HEK293 (cell line): Measurements from ENCODE around the gene C1orf198.

ENCODE experiments used
- CTCF ChIA-PET: fragments of 350-600 bp; formaldehyde crosslinking; extraction: SDS; loops from one replicate; lab custom pipeline; 2021; ENCODE audit warnings: antibody characterized with exemption; lab: Yijun Ruan, JAX
- POLR2A ChIA-PET: fragments of 300-600 bp; formaldehyde crosslinking; extraction: SDS; loops from one replicate; lab custom pipeline; 2020; ENCODE audit warnings: antibody characterized with exemption, inconsistent platforms; lab: Yijun Ruan, JAX
- H3K27ac ChIP-seq: fragments of 200-500 bp; sonication (Bioruptor generic); 2 replicates; pipeline ENCODE4 v1.5.1; 2014; ENCODE audit warnings: low read depth, low read length, control low read depth, inconsistent platforms; ENCODE audit errors: extremely low read depth
- H3K36me3 ChIP-seq, 2 experiments: fragments of 200-500 bp in 1 of 2; sonication (Bioruptor generic) in 1 of 2; 1 replicate in 1 of 2; 2 replicates in 1 of 2; pipeline ENCODE4 v1.5.1; 2014 to 2017; ENCODE audit warnings: inconsistent platforms in 2 of 2, low read length in 2 of 2; ENCODE audit not compliant: control insufficient read depth in 2 of 2, insufficient read depth in 1 of 2
- H3K4me1 ChIP-seq: fragments of 200-500 bp; sonication (Bioruptor generic); 2 replicates; pipeline ENCODE4 v1.5.1; 2014; ENCODE audit warnings: mild to moderate bottlenecking, low read length, inconsistent platforms; ENCODE audit not compliant: control insufficient read depth, insufficient read depth
- H3K4me3 ChIP-seq: 2 replicates; pipeline ENCODE4 v1.5.1; 2011; ENCODE audit warnings: low read depth, mild to moderate bottlenecking, control low read depth, low read length, moderate library complexity
- H3K9me3 ChIP-seq: fragments of 200-500 bp; sonication (Bioruptor generic); 2 replicates; pipeline ENCODE4 v1.5.1; 2014; ENCODE audit warnings: low read depth, low read length, inconsistent platforms; ENCODE audit not compliant: control insufficient read depth, insufficient read depth
- GLI2 ChIP-seq: fragments of 450-650 bp; formaldehyde crosslinking; IDR thresholded peaks from 2 replicates; pipeline ENCODE4; 2017; ENCODE audit warnings: missing biosample characterization, missing genetic modification characterization, low read depth, borderline replicate concordance
- GLI4 ChIP-seq: fragments of 450-650 bp; formaldehyde crosslinking; IDR thresholded peaks from 2 replicates; pipeline ENCODE4 v1.5.1; 2016; ENCODE audit warnings: missing biosample characterization, missing genetic modification characterization
- HOXD13 ChIP-seq: sonication (generic); formaldehyde crosslinking; IDR thresholded peaks from 2 replicates; pipeline ENCODE4 v1.8.0; 2022; ENCODE audit warnings: missing genetic modification reagents, borderline replicate concordance
- KLF10 ChIP-seq: fragments of 450-650 bp; IDR thresholded peaks from 2 replicates; pipeline ENCODE4 v1.5.1; 2018; ENCODE audit warnings: missing biosample characterization, mild to moderate bottlenecking, missing genetic modification characterization
- OSR2 ChIP-seq: fragments of 450-650 bp; formaldehyde crosslinking; IDR thresholded peaks from 2 replicates; pipeline ENCODE4 v1.5.1; 2016; ENCODE audit warnings: missing biosample characterization, missing genetic modification characterization
- PRDM6 ChIP-seq: fragments of 450-650 bp; formaldehyde crosslinking; IDR thresholded peaks from 2 replicates; pipeline ENCODE4 v1.5.1; 2017; ENCODE audit warnings: missing biosample characterization, missing genetic modification characterization
- SCRT2 ChIP-seq: fragments of 450-650 bp; formaldehyde crosslinking; IDR thresholded peaks from 2 replicates; pipeline ENCODE4 v1.5.1; 2016; ENCODE audit warnings: missing biosample characterization, missing genetic modification characterization
- SETDB1 ChIP-seq: IDR thresholded peaks from one replicate; pipeline ENCODE4 v1.6.1; 2017; ENCODE audit warnings: mild to moderate bottlenecking, low read length, moderate library complexity, mixed read lengths; ENCODE audit not compliant: insufficient read length
- TRIM28 ChIP-seq: IDR thresholded peaks from 2 replicates; pipeline ENCODE4 v1.6.1; 2011; ENCODE audit warnings: low read length, control low read depth, borderline replicate concordance
- ZBTB17 ChIP-seq: fragments of 450-650 bp; formaldehyde crosslinking; IDR thresholded peaks from 2 replicates; pipeline ENCODE4 v1.5.1; 2016; ENCODE audit warnings: missing biosample characterization, missing genetic modification characterization
- ZBTB21 ChIP-seq: fragments of 450-650 bp; formaldehyde crosslinking; IDR thresholded peaks from 2 replicates; pipeline ENCODE4 v1.5.1; 2017; ENCODE audit warnings: missing biosample characterization, missing genetic modification characterization
- ZBTB8A ChIP-seq: fragments of 450-650 bp; formaldehyde crosslinking; IDR thresholded peaks from 2 replicates; pipeline ENCODE4 v1.5.1; 2016; ENCODE audit warnings: missing biosample characterization, missing genetic modification characterization
- ZNF155 ChIP-seq: fragments of 450-650 bp; formaldehyde crosslinking; IDR thresholded peaks from 2 replicates; pipeline ENCODE4 v1.5.1; 2016; ENCODE audit warnings: missing biosample characterization, missing genetic modification characterization
- ZNF202 ChIP-seq: fragments of 450-650 bp; formaldehyde crosslinking; IDR thresholded peaks from 2 replicates; pipeline ENCODE4 v1.5.1; 2016; ENCODE audit warnings: missing biosample characterization, missing genetic modification characterization, borderline replicate concordance
- ZNF302 ChIP-seq: fragments of 450-650 bp; formaldehyde crosslinking; IDR thresholded peaks from 2 replicates; pipeline ENCODE4 v1.5.1; 2016; ENCODE audit warnings: missing biosample characterization, missing genetic modification characterization, low read depth
- ZNF362 ChIP-seq: fragments of 450-650 bp; formaldehyde crosslinking; IDR thresholded peaks from 2 replicates; pipeline ENCODE4 v1.5.1; 2016; ENCODE audit warnings: missing biosample characterization, missing genetic modification characterization
- ZNF391 ChIP-seq: fragments of 450-650 bp; formaldehyde crosslinking; IDR thresholded peaks from 2 replicates; pipeline ENCODE4 v1.5.1; 2016; ENCODE audit warnings: low read depth, missing biosample characterization, missing genetic modification characterization, borderline replicate concordance
- ZNF404 ChIP-seq: fragments of 450-650 bp; formaldehyde crosslinking; IDR thresholded peaks from 2 replicates; pipeline ENCODE4 v1.5.1; 2017; ENCODE audit warnings: missing biosample characterization, missing genetic modification characterization
- ZNF426 ChIP-seq: fragments of 450-650 bp; formaldehyde crosslinking; IDR thresholded peaks from 2 replicates; pipeline ENCODE4 v1.5.1; 2017; ENCODE audit warnings: missing biosample characterization, missing genetic modification characterization, mild to moderate bottlenecking, inconsistent platforms, moderate library complexity
- ZNF48 ChIP-seq: fragments of 450-650 bp; formaldehyde crosslinking; IDR thresholded peaks from 2 replicates; pipeline ENCODE4 v1.5.1; 2016; ENCODE audit warnings: missing biosample characterization, missing genetic modification characterization
- ZNF513 ChIP-seq: fragments of 450-650 bp; IDR thresholded peaks from 2 replicates; pipeline ENCODE4 v1.5.1; 2018; ENCODE audit warnings: missing biosample characterization, missing genetic modification characterization
- ZNF677 ChIP-seq: fragments of 450-650 bp; IDR thresholded peaks from 2 replicates; pipeline ENCODE4 v1.5.0; 2018; ENCODE audit warnings: missing biosample characterization, mild to moderate bottlenecking, missing genetic modification characterization, moderate library complexity
- ZNF701 ChIP-seq: fragments of 450-650 bp; formaldehyde crosslinking; IDR thresholded peaks from 2 replicates; pipeline ENCODE4 v1.5.1; 2016; ENCODE audit warnings: missing biosample characterization, missing genetic modification characterization
- ZNF791 ChIP-seq: fragments of 450-650 bp; formaldehyde crosslinking; IDR thresholded peaks from 2 replicates; pipeline ENCODE4 v1.5.1; 2016; ENCODE audit warnings: missing biosample characterization, missing genetic modification characterization
- ZSCAN30 ChIP-seq: fragments of 450-650 bp; IDR thresholded peaks from 2 replicates; pipeline ENCODE4 v1.5.1; 2018; ENCODE audit warnings: missing biosample characterization, mild to moderate bottlenecking, missing genetic modification characterization, moderate library complexity

Gene C1orf198

GRCh38 chr1:230916587-230917283, 48.4 kb upstream of the C1orf198 start:
- CTCF ChIA-PET, result interaction anchor here (0.5 to 3.5 kb wide), 44 partner anchors 8 to 1660 kb away, joined by 3 to 41 read pairs (median 3); partner anchors contain the start of gene FAM89A
- POLR2A ChIA-PET, result no interaction called here
- Histone ChIP-seq H3K4me1 (no peaks in the 10 kb centered on the region), H3K27ac (no peak overlapping the region), H3K36me3 (peaks cover 31 to 60% of the 10 kb centered on the region in 2 experiments), H3K4me3 (no peak overlapping the region), H3K9me3 (no peaks in the 10 kb centered on the region)
- TF ChIP-seq OSR2 (tag by site-specific recombination) (no peak), ZNF302 (no peak), ZNF202 (tag by site-specific recombination) (no peak), PRDM6 (tag by site-specific recombination) (no peak), ZNF391 (tag by site-specific recombination) (no peak), SETDB1 (no peak), ZNF48 (tag by site-specific recombination) (no peak), ZNF404 (tag by site-specific recombination) (no peak), ZBTB8A (tag by site-specific recombination) (no peak), ZNF155 (no peak), ZNF513 (tag by site-specific recombination) (no peak), ZBTB21 (tag by site-specific recombination) (no peak), ZNF426 (tag by site-specific recombination) (no peak)

GRCh38 chr1:230915078-230915477, 46.8 kb upstream of the C1orf198 start:
- CTCF ChIA-PET, result interaction anchor here (0.5 to 3.5 kb wide), 8 partner anchors 8 to 1621 kb away, joined by 3 to 20 read pairs (median 4); no protein-coding TSS in a partner anchor
- Histone ChIP-seq H3K4me1 (no peaks in the 10 kb centered on the region), H3K27ac (no peak overlapping the region), H3K4me3 (no peak overlapping the region), H3K9me3 (no peaks in the 10 kb centered on the region), H3K36me3 (peaks cover 30 to 58% of the 10 kb centered on the region in 2 experiments)
- TF ChIP-seq GLI2 (no peak), ZSCAN30 (tag by site-specific recombination) (no peak), ZNF677 (no peak), KLF10 (no peak), ZNF362 (no peak), ZNF791 (no peak), GLI4 (tag by site-specific recombination) (no peak), ZNF701 (tag by site-specific recombination) (no peak), TRIM28 (no peak), HOXD13 (CRISPR knock-in tag) (no peak), ZBTB17 (no peak), SCRT2 (tag by site-specific recombination) (no peak)
- POLR2A ChIA-PET, result no interaction called here
